ENCODE data around the gene CGREF1. TPM values are rescaled to one million over a fixed set of nuclear protein-coding genes. Genes with fewer than 3 reads are reported as not detected.

CGREF1 gene
- total RNA-seq, 1 experiment from 2014 or later: 4.0 TPM

DNA sequence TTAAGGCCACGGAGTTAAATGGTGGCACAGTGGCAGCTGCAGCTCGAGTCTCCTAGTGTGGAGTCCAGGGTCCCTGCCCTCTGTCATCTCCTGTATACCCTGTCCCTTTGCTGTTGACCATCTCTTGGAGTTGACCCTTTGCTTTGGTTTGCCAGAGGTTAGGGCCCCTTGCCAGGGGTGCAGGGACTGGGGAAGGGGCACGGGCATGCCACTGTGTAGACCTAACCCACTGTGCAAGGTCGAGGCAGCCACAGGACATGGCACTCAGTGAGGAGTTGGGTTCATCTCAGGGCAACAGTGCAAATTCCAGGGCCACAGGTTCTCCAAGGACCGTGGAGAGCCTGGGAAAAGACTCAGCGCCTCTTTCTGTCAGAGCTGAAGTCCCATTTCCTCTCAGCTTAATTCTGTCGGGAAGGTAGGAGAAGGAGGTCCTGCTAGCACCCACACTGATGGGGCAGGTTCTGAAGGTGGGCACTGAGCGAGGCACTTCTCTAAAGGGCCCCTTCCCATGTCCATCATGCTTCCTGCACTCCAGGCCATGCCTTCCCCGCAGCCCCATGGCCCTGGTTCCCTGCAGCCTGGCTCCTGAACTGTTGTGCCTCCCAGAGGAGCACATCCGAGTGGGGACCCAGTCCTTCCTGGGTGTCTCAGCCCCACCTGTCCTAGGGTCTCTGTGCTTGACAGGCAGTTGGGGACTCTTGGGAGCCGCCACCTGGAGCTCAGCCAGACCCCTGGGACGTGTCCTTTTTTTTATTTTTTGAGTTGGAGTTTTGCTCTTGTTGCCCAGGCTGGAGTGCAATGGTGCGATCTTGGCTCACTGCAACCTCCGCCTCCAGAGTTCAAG is 29.6 kb downstream of the CGREF1 start (continued):
- TF ChIP-seq, protein P1, sequence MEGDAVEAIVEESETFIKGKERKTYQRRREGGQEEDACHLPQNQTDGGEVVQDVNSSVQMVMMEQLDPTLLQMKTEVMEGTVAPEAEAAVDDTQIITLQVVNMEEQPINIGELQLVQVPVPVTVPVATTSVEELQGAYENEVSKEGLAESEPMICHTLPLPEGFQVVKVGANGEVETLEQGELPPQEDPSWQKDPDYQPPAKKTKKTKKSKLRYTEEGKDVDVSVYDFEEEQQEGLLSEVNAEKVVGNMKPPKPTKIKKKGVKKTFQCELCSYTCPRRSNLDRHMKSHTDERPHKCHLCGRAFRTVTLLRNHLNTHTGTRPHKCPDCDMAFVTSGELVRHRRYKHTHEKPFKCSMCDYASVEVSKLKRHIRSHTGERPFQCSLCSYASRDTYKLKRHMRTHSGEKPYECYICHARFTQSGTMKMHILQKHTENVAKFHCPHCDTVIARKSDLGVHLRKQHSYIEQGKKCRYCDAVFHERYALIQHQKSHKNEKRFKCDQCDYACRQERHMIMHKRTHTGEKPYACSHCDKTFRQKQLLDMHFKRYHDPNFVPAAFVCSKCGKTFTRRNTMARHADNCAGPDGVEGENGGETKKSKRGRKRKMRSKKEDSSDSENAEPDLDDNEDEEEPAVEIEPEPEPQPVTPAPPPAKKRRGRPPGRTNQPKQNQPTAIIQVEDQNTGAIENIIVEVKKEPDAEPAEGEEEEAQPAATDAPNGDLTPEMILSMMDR (IDR thresholded peaks at IDR 0.05 in 2 of 3, conservative IDR thresholded peaks at IDR 0.05 in 1 of 3; ENCODE audit: borderline replicate concordance in 1 of 3, insufficient read depth in 1 of 3, low read depth in 2 of 3, low read length in 2 of 3): no peak
- TF ChIP-seq SP1 (IDR thresholded peaks at IDR 0.05; ENCODE audit: low read depth) (no peak), TCF7L2 (IDR thresholded peaks at IDR 0.05; ENCODE audit: borderline replicate concordance, extremely low read depth, insufficient read depth, insufficient read length) (no peak)

GRCh38 chr2:27088634-27089033 is 30.3 kb downstream of the CGREF1 start:
- Histone ChIP-seq H3K9ac (ENCODE audit: low read length) (no peak overlapping the region), H3K27ac (ENCODE audit: low read depth, low read length) (no peak overlapping the region), H2AFZ (ENCODE audit: low read depth, low read length, poor library complexity, severe bottlenecking) (no peak overlapping the region), H4K20me1 (ENCODE audit: insufficient read depth) (no peaks in the 10 kb centered on the region), H3K79me2 (ENCODE audit: insufficient read depth, low read length) (no peaks in the 10 kb centered on the region), H3K9me2 (ENCODE audit: insufficient read depth) (no peaks in the 10 kb centered on the region), H3K27me3 (ENCODE audit: insufficient read depth, low read length) (no peaks in the 10 kb centered on the region), H3K4me3 (replicated peaks in 1 of 2; ENCODE audit: low read depth in 1 of 2, low read length in 2 of 2) (no peak overlapping the region), H3K36me3 (ENCODE audit: control insufficient read depth in 1 of 2, insufficient read depth in 2 of 2, low read length in 2 of 2) (no peaks in the 10 kb centered on the region), H3K4me1 (ENCODE audit: control insufficient read depth in 1 of 2, insufficient read depth in 2 of 2, low read length in 2 of 2) (peaks cover 5 to 26% of the 10 kb centered on the region in 2 experiments), H3K9me3 (ENCODE audit: control insufficient read depth in 1 of 2, insufficient read depth in 1 of 2, low read depth in 1 of 2, low read length in 2 of 2) (no peaks in the 10 kb centered on the region), H3K4me2 (ENCODE audit: low read length) (no peak overlapping the region)
- no peak for DNase-seq (ENCODE audit: low read depth, low spot score)
- intact Hi-C loops (cut with micrococcal nuclease): no loop called here
- TF ChIP-seq SRF (IDR thresholded peaks at IDR 0.05; ENCODE audit: low read depth): no peak
- TF ChIP-seq CBX3 (IDR thresholded peaks at IDR 0.05; ENCODE audit: low read depth): no peak
- TF ChIP-seq, protein P2, sequence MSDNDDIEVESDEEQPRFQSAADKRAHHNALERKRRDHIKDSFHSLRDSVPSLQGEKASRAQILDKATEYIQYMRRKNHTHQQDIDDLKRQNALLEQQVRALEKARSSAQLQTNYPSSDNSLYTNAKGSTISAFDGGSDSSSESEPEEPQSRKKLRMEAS (IDR thresholded peaks at IDR 0.05): no peak
- TF ChIP-seq ELF1 (IDR thresholded peaks at IDR 0.05; ENCODE audit: borderline replicate concordance, low read depth): no peak
- TF ChIP-seq, protein P1 (IDR thresholded peaks at IDR 0.05 in 2 of 3, conservative IDR thresholded peaks at IDR 0.05 in 1 of 3; ENCODE audit: borderline replicate concordance in 1 of 3, insufficient read depth in 1 of 3, low read depth in 2 of 3, low read length in 2 of 3): no peak
- no peak for TF ChIP-seq ATF3 (IDR thresholded peaks at IDR 0.05)
- TF ChIP-seq SP1 (IDR thresholded peaks at IDR 0.05; ENCODE audit: low read depth): no peak
- no TSS peak for BruUV-seq (replicated peaks)
- ATAC-seq: no peak
- ChIA-PET CTCF (interaction anchor here (0.8 to 2.6 kb wide), 3 partner anchors 103 to 214 kb away, joined by 5 to 10 read pairs (median 7); no protein-coding TSS in a partner anchor), POLR2A (no interaction called here), RAD21 (ENCODE audit: low non-redundant PET in 1 of 2, low total read pairs in 2 of 2, uncharacterized antibody in 2 of 2, unreplicated experiment in 2 of 2) (no interaction called here)

Measured in HCT116 (cell line).